Ovary (tissue), 9 donors: ENCODE data around the gene ARHGEF11. TPM values are rescaled to one million over a fixed set of nuclear protein-coding genes. Genes with fewer than 3 reads are reported as not detected.

Experiments
- DNase-seq, 5 donors: peaks; one replicate each; pipeline ENCODE4 v3.0.0-alpha.2; 2019 to 2020
- H3K27ac ChIP-seq, 2 donors: fragments of 200-600 bp; one replicate each; pipeline versions ENCODE4 v1.5.1 to v1.8.0; 2019 to 2022
- H3K27me3 ChIP-seq: fragments of 200-600 bp; one replicate; pipeline ENCODE4 v1.8.0; 2022
- H3K36me3 ChIP-seq: fragments of 200-600 bp; sonication (generic); one replicate; pipeline ENCODE4 v1.5.1; 2019
- H3K4me1 ChIP-seq: one replicate; pipeline ENCODE4 v1.8.1; 2013; ENCODE audit warnings: mild to moderate bottlenecking, moderate library complexity; ENCODE audit not compliant: insufficient read depth
- H3K4me3 ChIP-seq: fragments of 200-600 bp; sonication (generic); one replicate; pipeline ENCODE4 v1.5.1; 2017
- H3K9me3 ChIP-seq, 2 donors: fragments of 200-600 bp in 1 of 2; sonication (generic) in 1 of 2; one replicate each; pipeline versions ENCODE4 v1.5.1 to v1.8.1; 2013 to 2019; ENCODE audit warnings: mild to moderate bottlenecking in 1 of 2, moderate library complexity in 1 of 2
- CTCF ChIP-seq, 3 donors: fragments of 450-650 bp in 2 of 3; fragments of 200-600 bp in 1 of 3; IDR thresholded peaks; one replicate each; pipeline versions ENCODE4 v1.5.1 to v1.8.0; 2016 to 2022; ENCODE audit warnings: antibody characterized with exemption in 3 of 3, mild to moderate bottlenecking in 1 of 3
- EP300 ChIP-seq: sonication (generic); formaldehyde crosslinking; IDR thresholded peaks from one replicate; pipeline ENCODE4 v1.6.1; 2017; ENCODE audit warnings: antibody characterized with exemption
- POLR2A ChIP-seq: fragments of 450-650 bp; IDR thresholded peaks from one replicate; pipeline ENCODE4 v1.6.1; 2017; ENCODE audit warnings: antibody characterized with exemption, mild to moderate bottlenecking, moderate library complexity
- WGBS, 3 donors: extraction: QIAGEN DNeasy Blood & Tissue Kit in 1 of 3; methylation state at CpG; one replicate each; pipeline versions ENCODE4 v1.1.5 to v1.1.7; 2013 to 2017; 5-methylcytosine and 5-hydroxymethylcytosine counted together
- intact Hi-C, 4 donors: fragments of 100-400 bp; cut with DNase I; formaldehyde crosslinking; loops; one replicate each; pipeline versions ENCODE4 v1.11.0 to v1.15.1; 2022 to 2023
- polyA plus RNA-seq, 2 donors: library from polyadenylated mRNA; stranded (reverse); fragments of 200-250 nt in 1 of 2; fragments of 350-450 nt in 1 of 2; fragmentation: Illumina TruSeq in 1 of 2; extraction: RNeasy Lipid Tissue Mini Kit (QIAGEN cat#74804) in 1 of 2; gene quantifications; one replicate each; pipeline ENCODE4 v1.2.3, GENCODE V29; 2013 to 2014
- total RNA-seq, 7 donors: library from RNA; depleted of rRNA in 2 of 7; stranded (reverse); fragments of >200 nt in 2 of 7; fragmentation: NEBNext Ultra II Directional in 3 of 7; extraction: Animal tissue kit (Norgen Biotek cat#: 25700) in 3 of 7; gene quantifications; one replicate each; pipeline versions ENCODE4 v1.1.0 to v1.2.4, GENCODE V29; 2016 to 2023
- donor health status: DM: no; HTN: no; CAD: no; lungs with moderate emphysema.
- donor health status: DM: no; HTN: no; CAD: no.
- donor health status: Bipolar disorder and iron deficiency.
- donor health status: DM: yes; HTN: yes; CAD: no.
- donor health status: DM: no; HTN: no; CAD: no.
- donor health status: DM: yes; HTN: yes; CAD: no.

The ARHGEF11 gene
- total and polyA plus RNA-seq, 9 donors, result 14.3 to 43.9 (median 26.8) TPM

- H3K27me3 ChIP-seq, result no peaks in the 10 kb centered on the region
- H3K9me3 ChIP-seq, result no peaks in the 10 kb centered on the region
- H3K27ac ChIP-seq, result no peak overlapping the region
- 67 to 85% (median 81%) methylated on average over 6 of the region's 6 CpGs for WGBS, 3 donors
- no peak for TF ChIP-seq CTCF (IDR thresholded peaks at IDR 0.05)
- no peak for TF ChIP-seq POLR2A
- no peak for TF ChIP-seq EP300
- no peaks in the 10 kb centered on the region for H3K4me1 ChIP-seq
- H3K36me3 ChIP-seq, result no peaks in the 10 kb centered on the region
- intact Hi-C loops, result no loop called here
- no peak for DNase-seq
- H3K4me3 ChIP-seq, result no peak overlapping the region
These were observed 52.0 kb downstream of the ARHGEF11 start for GRCh38 chr1:156993426-156994147.

DNA sequence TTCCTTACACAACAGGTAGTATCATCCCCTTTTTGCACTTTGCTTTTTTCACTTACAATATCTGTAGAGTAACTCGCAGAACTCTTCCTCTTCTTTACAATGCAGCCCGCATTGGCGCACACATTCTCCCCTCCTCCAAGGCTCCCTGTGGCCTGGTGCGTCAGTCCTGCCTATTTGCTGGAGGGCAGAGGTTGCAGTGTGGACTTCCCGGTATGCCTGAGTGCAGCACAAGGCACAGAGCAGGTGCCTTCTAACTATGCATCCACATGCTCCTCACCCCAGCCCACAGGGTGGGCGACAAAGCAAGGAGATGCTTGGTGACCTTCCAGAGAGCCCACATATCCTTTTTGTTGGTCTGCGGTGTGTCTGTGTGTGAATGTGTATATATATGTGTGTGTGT, 53.3 kb downstream of the ARHGEF11 start:
- TF ChIP-seq CTCF (IDR thresholded peaks at IDR 0.05) (no peak), EP300 (no peak), POLR2A (no peak)
- Histone ChIP-seq H3K27ac (no peak overlapping the region), H3K36me3 (no peaks in the 10 kb centered on the region), H3K4me3 (no peak overlapping the region), H3K4me1 (no peaks in the 10 kb centered on the region), H3K9me3 (no peaks in the 10 kb centered on the region), H3K27me3 (no peaks in the 10 kb centered on the region)
- intact Hi-C loops, result no loop called here
- no peak for DNase-seq
- WGBS, 3 donors, result 93 to 96% (median 95%) methylated on average over 7 of the region's 7 CpGs

- DNase-seq, result no peak
- no peaks in the 10 kb centered on the region for H3K4me1 ChIP-seq
- 84 to 87% (median 84%) methylated on average over 6 of the region's 6 CpGs for WGBS, 3 donors
- intact Hi-C loops, result no loop called here
- no peaks in the 10 kb centered on the region for H3K27me3 ChIP-seq
- no peak for TF ChIP-seq POLR2A
- TF ChIP-seq CTCF (IDR thresholded peaks at IDR 0.05), result no peak
- TF ChIP-seq EP300, result no peak
- no peak overlapping the region for H3K27ac ChIP-seq
- H3K9me3 ChIP-seq, result no peaks in the 10 kb centered on the region
- H3K4me3 ChIP-seq, result no peak overlapping the region
- H3K36me3 ChIP-seq, result no peaks in the 10 kb centered on the region
These were observed 57.8 kb downstream of the ARHGEF11 start for GRCh38 chr1:156987715-156988114.

DNA sequence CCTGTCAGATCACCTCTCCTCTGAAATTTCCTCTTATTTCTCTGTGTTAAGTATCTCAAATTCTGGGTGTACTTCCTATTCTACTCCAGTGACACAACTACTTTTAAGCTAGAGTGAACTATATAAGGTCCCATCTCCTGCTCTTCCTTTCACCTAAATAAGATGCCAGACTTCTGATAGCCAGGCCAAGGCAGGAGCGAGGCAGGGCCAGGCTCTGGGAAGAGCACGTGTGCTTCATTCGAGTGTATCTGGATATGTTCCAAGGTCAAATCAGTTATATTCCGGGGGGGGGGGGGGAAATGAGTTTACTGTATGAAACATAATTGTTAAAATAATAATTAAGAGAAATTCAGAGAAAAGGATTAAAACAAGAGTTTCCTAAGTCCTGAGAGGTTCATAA, 65.0 kb downstream of the ARHGEF11 start:
- Histone ChIP-seq H3K36me3 (no peaks in the 10 kb centered on the region), H3K27ac (no peak overlapping the region), H3K27me3 (no peaks in the 10 kb centered on the region), H3K4me1 (no peaks in the 10 kb centered on the region), H3K9me3 (no peaks in the 10 kb centered on the region), H3K4me3 (no peak overlapping the region)
- WGBS, 3 donors, result 13 to 20% (median 13%) methylated on average over 4 of the region's 4 CpGs
- intact Hi-C loops, result no loop called here
- no peak for TF ChIP-seq EP300
- TF ChIP-seq CTCF (IDR thresholded peaks at IDR 0.05), result no peak
- TF ChIP-seq POLR2A, result no peak
- no peak for DNase-seq
